ENCODE measurements around the gene TIMM22.

- TF ChIP-seq, protein P1, sequence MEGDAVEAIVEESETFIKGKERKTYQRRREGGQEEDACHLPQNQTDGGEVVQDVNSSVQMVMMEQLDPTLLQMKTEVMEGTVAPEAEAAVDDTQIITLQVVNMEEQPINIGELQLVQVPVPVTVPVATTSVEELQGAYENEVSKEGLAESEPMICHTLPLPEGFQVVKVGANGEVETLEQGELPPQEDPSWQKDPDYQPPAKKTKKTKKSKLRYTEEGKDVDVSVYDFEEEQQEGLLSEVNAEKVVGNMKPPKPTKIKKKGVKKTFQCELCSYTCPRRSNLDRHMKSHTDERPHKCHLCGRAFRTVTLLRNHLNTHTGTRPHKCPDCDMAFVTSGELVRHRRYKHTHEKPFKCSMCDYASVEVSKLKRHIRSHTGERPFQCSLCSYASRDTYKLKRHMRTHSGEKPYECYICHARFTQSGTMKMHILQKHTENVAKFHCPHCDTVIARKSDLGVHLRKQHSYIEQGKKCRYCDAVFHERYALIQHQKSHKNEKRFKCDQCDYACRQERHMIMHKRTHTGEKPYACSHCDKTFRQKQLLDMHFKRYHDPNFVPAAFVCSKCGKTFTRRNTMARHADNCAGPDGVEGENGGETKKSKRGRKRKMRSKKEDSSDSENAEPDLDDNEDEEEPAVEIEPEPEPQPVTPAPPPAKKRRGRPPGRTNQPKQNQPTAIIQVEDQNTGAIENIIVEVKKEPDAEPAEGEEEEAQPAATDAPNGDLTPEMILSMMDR (IDR thresholded peaks at IDR 0.05): no peak
- TF ChIP-seq POLR2A (IDR thresholded peaks at IDR 0.05): no peak
These were observed 10.5 kb downstream of the TIMM22 start for GRCh38 chr17:1007310-1008007.
